ENCODE data around the gene MSI2.
A peak's percentile ranks its signal among the peaks of the same experiment; 100 is the strongest.

The MSI2 gene

GRCh38 chr17:57470906-57471305 lies 214.6 kb downstream of the MSI2 start:
- Histone ChIP-seq H3K27ac (ENCODE audit: low read depth, low read length) (no peak overlapping the region), H3K4me3 (ENCODE audit: low read length) (no peak overlapping the region), H3K36me3 (ENCODE audit: control insufficient read depth, insufficient read depth, low read length) (no peaks in the 10 kb centered on the region), H3K27me3 (ENCODE audit: control insufficient read depth, insufficient read depth, low read length) (no peaks in the 10 kb centered on the region), H3K9ac (ENCODE audit: low read length) (no peak overlapping the region), H3K4me1 (ENCODE audit: control insufficient read depth, insufficient read depth, low read length) (no peaks in the 10 kb centered on the region)

- Histone ChIP-seq H3K27me3 (ENCODE audit: control insufficient read depth, insufficient read depth, low read length) (no peaks in the 10 kb centered on the region), H3K9ac (ENCODE audit: low read length) (no peak overlapping the region), H3K4me1 (ENCODE audit: control insufficient read depth, insufficient read depth, low read length) (no peaks in the 10 kb centered on the region), H3K4me3 (ENCODE audit: low read length) (no peak overlapping the region), H3K36me3 (ENCODE audit: control insufficient read depth, insufficient read depth, low read length) (no peaks in the 10 kb centered on the region), H3K27ac (ENCODE audit: low read depth, low read length) (no peak overlapping the region)
These were observed 215.6 kb downstream of the MSI2 start for GRCh38 chr17:57471868-57472368.

- Histone ChIP-seq H3K4me3 (ENCODE audit: low read length) (no peak overlapping the region), H3K9ac (ENCODE audit: low read length) (no peak overlapping the region), H3K27ac (ENCODE audit: low read depth, low read length) (no peak overlapping the region), H3K4me1 (ENCODE audit: control insufficient read depth, insufficient read depth, low read length) (peaks cover 9% of the 10 kb centered on the region), H3K27me3 (ENCODE audit: control insufficient read depth, insufficient read depth, low read length) (no peaks in the 10 kb centered on the region), H3K36me3 (ENCODE audit: control insufficient read depth, insufficient read depth, low read length) (no peaks in the 10 kb centered on the region)
These were observed 219.5 kb downstream of the MSI2 start for GRCh38 chr17:57475796-57476195.

GRCh38 chr17:57477522-57478362 lies 221.4 kb downstream of the MSI2 start:
- Histone ChIP-seq H3K27ac (ENCODE audit: low read depth, low read length) (no peak overlapping the region), H3K36me3 (ENCODE audit: control insufficient read depth, insufficient read depth, low read length) (no peaks in the 10 kb centered on the region), H3K27me3 (ENCODE audit: control insufficient read depth, insufficient read depth, low read length) (no peaks in the 10 kb centered on the region), H3K9ac (ENCODE audit: low read length) (no peak overlapping the region), H3K4me1 (ENCODE audit: control insufficient read depth, insufficient read depth, low read length) (peaks cover 28% of the 10 kb centered on the region), H3K4me3 (ENCODE audit: low read length) (no peak overlapping the region)

- H3K36me3 ChIP-seq (ENCODE audit: control insufficient read depth, insufficient read depth, low read length): no peaks in the 10 kb centered on the region
- no peak overlapping the region for H3K4me3 ChIP-seq (ENCODE audit: low read length)
- no peak overlapping the region for H3K9ac ChIP-seq (ENCODE audit: low read length)
- H3K27me3 ChIP-seq (ENCODE audit: control insufficient read depth, insufficient read depth, low read length): no peaks in the 10 kb centered on the region
- H3K4me1 ChIP-seq (ENCODE audit: control insufficient read depth, insufficient read depth, low read length): peaks cover 29% of the 10 kb centered on the region
- H3K27ac ChIP-seq (ENCODE audit: low read depth, low read length): peak overlapping the region; percentile 10
These were observed 222.3 kb downstream of the MSI2 start for GRCh38 chr17:57478478-57479250.

GRCh38 chr17:57480438-57481196 lies 224.3 kb downstream of the MSI2 start:
- no peak overlapping the region for H3K4me3 ChIP-seq (ENCODE audit: low read length)
- H3K9ac ChIP-seq (ENCODE audit: low read length): no peak overlapping the region
- H3K36me3 ChIP-seq (ENCODE audit: control insufficient read depth, insufficient read depth, low read length): no peaks in the 10 kb centered on the region
- H3K27ac ChIP-seq (ENCODE audit: low read depth, low read length): peak overlapping the region; percentile 27
- peaks cover 29% of the 10 kb centered on the region for H3K4me1 ChIP-seq (ENCODE audit: control insufficient read depth, insufficient read depth, low read length)
- no peaks in the 10 kb centered on the region for H3K27me3 ChIP-seq (ENCODE audit: control insufficient read depth, insufficient read depth, low read length)

- Histone ChIP-seq H3K36me3 (ENCODE audit: control insufficient read depth, insufficient read depth, low read length) (no peaks in the 10 kb centered on the region), H3K27me3 (ENCODE audit: control insufficient read depth, insufficient read depth, low read length) (no peaks in the 10 kb centered on the region), H3K4me3 (ENCODE audit: low read length) (no peak overlapping the region), H3K9ac (ENCODE audit: low read length) (no peak overlapping the region), H3K27ac (ENCODE audit: low read depth, low read length) (peak overlapping the region; percentile 15), H3K4me1 (ENCODE audit: control insufficient read depth, insufficient read depth, low read length) (peaks cover 33% of the 10 kb centered on the region)
These were observed 225.6 kb downstream of the MSI2 start for GRCh38 chr17:57481910-57482391.

GRCh38 chr17:57482657-57483056 lies 226.3 kb downstream of the MSI2 start:
- H3K4me1 ChIP-seq (ENCODE audit: control insufficient read depth, insufficient read depth, low read length): peaks cover 37% of the 10 kb centered on the region
- no peaks in the 10 kb centered on the region for H3K36me3 ChIP-seq (ENCODE audit: control insufficient read depth, insufficient read depth, low read length)
- peak overlapping the region; percentile 15 for H3K27ac ChIP-seq (ENCODE audit: low read depth, low read length)
- no peaks in the 10 kb centered on the region for H3K27me3 ChIP-seq (ENCODE audit: control insufficient read depth, insufficient read depth, low read length)
- no peak overlapping the region for H3K9ac ChIP-seq (ENCODE audit: low read length)
- no peak overlapping the region for H3K4me3 ChIP-seq (ENCODE audit: low read length)

- H3K9ac ChIP-seq (ENCODE audit: low read length): no peak overlapping the region
- H3K4me1 ChIP-seq (ENCODE audit: control insufficient read depth, insufficient read depth, low read length): peaks cover 34% of the 10 kb centered on the region
- H3K27ac ChIP-seq (ENCODE audit: low read depth, low read length): no peak overlapping the region
- H3K36me3 ChIP-seq (ENCODE audit: control insufficient read depth, insufficient read depth, low read length): no peaks in the 10 kb centered on the region
- no peak overlapping the region for H3K4me3 ChIP-seq (ENCODE audit: low read length)
- no peaks in the 10 kb centered on the region for H3K27me3 ChIP-seq (ENCODE audit: control insufficient read depth, insufficient read depth, low read length)
These were observed 227.9 kb downstream of the MSI2 start for GRCh38 chr17:57484081-57484666.

GRCh38 chr17:57484826-57485565 lies 228.7 kb downstream of the MSI2 start:
- Histone ChIP-seq H3K4me3 (ENCODE audit: low read length) (no peak overlapping the region), H3K4me1 (ENCODE audit: control insufficient read depth, insufficient read depth, low read length) (peaks cover 34% of the 10 kb centered on the region), H3K36me3 (ENCODE audit: control insufficient read depth, insufficient read depth, low read length) (no peaks in the 10 kb centered on the region), H3K9ac (ENCODE audit: low read length) (no peak overlapping the region), H3K27me3 (ENCODE audit: control insufficient read depth, insufficient read depth, low read length) (no peaks in the 10 kb centered on the region), H3K27ac (ENCODE audit: low read depth, low read length) (no peak overlapping the region)

GRCh38 chr17:57485566-57485865 lies 229.2 kb downstream of the MSI2 start:
- Histone ChIP-seq H3K36me3 (ENCODE audit: control insufficient read depth, insufficient read depth, low read length) (no peaks in the 10 kb centered on the region), H3K4me1 (ENCODE audit: control insufficient read depth, insufficient read depth, low read length) (peaks cover 31% of the 10 kb centered on the region), H3K27ac (ENCODE audit: low read depth, low read length) (no peak overlapping the region), H3K4me3 (ENCODE audit: low read length) (no peak overlapping the region), H3K9ac (ENCODE audit: low read length) (no peak overlapping the region), H3K27me3 (ENCODE audit: control insufficient read depth, insufficient read depth, low read length) (no peaks in the 10 kb centered on the region)
